K562 (cell line): ENCODE results near the gene MMP7. TPM values are rescaled to one million over a fixed set of nuclear protein-coding genes. Genes with fewer than 3 reads are reported as not detected.

Source experiments
- ATAC-seq: fragments of 200-7000 bp; cut with Tn5 transposase; 3 replicates; pipeline ENCODE4 v1.9.1; 2020; ENCODE audit warnings: moderate library complexity
- BruUV-seq: library from RNA; stranded (reverse); fragments of 400-500 nt; replicated peaks from 2 replicates; lab custom pipeline; 2021; lab: Mats Ljungman, UMichigan
- CTCF ChIA-PET: fragments of 300-600 bp; formaldehyde crosslinking; extraction: SDS; loops from one replicate; lab custom pipeline; 2021; ENCODE audit warnings: low intra/inter-chr PET ratio; lab: Yijun Ruan, JAX
- POLR2A ChIA-PET: fragments of 300-600, 350-650 bp; sonication (Branson Sonifier 250); formaldehyde crosslinking; extraction: SDS; loops from one replicate; lab custom pipeline; 2021; ENCODE audit warnings: antibody characterized with exemption, inconsistent platforms; lab: Yijun Ruan, JAX
- DNase-seq, 4 experiments: peaks; one replicate each; pipeline versions ENCODE4 v3.0.0 to v3.0.0-alpha.2; 2011 to 2018; ENCODE audit warnings: low spot score in 3 of 4, mixed read lengths in 3 of 4; ENCODE audit errors: extremely low read depth in 1 of 4
- FAIRE-seq: peaks from 2 replicates; lab custom pipeline; 2011; peaks lifted over from hg19 to GRCh38; lab: Jason Lieb, UNC
- H2AFZ ChIP-seq: 2 replicates; pipeline ENCODE4 v1.6.0; 2011; ENCODE audit warnings: low read depth, low read length, control low read depth, inconsistent platforms
- H3K27ac ChIP-seq: fragments of 200-600 bp; 3 replicates; pipeline ENCODE4 v1.8.0; 2011; ENCODE audit warnings: low read depth, mild to moderate bottlenecking, control low read depth, inconsistent platforms, low read length, moderate library complexity, mixed read lengths; ENCODE audit errors: extremely low read depth
- H3K27me3 ChIP-seq, 2 experiments: fragments of 300-600 bp in 1 of 2; 2 replicates in 1 of 2; 3 replicates in 1 of 2; pipeline versions ENCODE4 v1.6.0 to v1.8.0; 2011; ENCODE audit warnings: inconsistent platforms in 2 of 2, low read length in 2 of 2, mild to moderate bottlenecking in 1 of 2, mixed read lengths in 1 of 2, moderate library complexity in 1 of 2; ENCODE audit not compliant: control insufficient read depth in 2 of 2, insufficient read depth in 2 of 2
- H3K36me3 ChIP-seq: fragments of 300-600 bp; 3 replicates; pipeline ENCODE4 v1.8.0; 2011; ENCODE audit warnings: mild to moderate bottlenecking, low read length, inconsistent platforms; ENCODE audit not compliant: control insufficient read depth, insufficient read depth
- H3K4me1 ChIP-seq, 2 experiments: fragments of 200-600 bp in 1 of 2; replicated peaks in 1 of 2; 2 replicates in 1 of 2; 3 replicates in 1 of 2; pipeline versions ENCODE4 v1.5.1 to v1.8.0; 2011; ENCODE audit warnings: inconsistent platforms in 2 of 2, low read length in 2 of 2, mild to moderate bottlenecking in 1 of 2, mixed read lengths in 1 of 2, moderate library complexity in 1 of 2; ENCODE audit not compliant: control insufficient read depth in 2 of 2, insufficient read depth in 2 of 2
- H3K4me2 ChIP-seq: 2 replicates; pipeline ENCODE4 v1.6.1; 2011; ENCODE audit warnings: low read length, control low read depth, inconsistent platforms, mixed read lengths; ENCODE audit not compliant: insufficient read depth
- H3K4me3 ChIP-seq: fragments of 200-600 bp; sonication (generic), shearing (Covaris generic); 2 replicates; pipeline ENCODE4 v1.5.1; 2016; ENCODE audit warnings: control low read depth, inconsistent platforms
- H3K79me2 ChIP-seq: fragments of 200-600 bp; 3 replicates; pipeline ENCODE4 v1.8.0; 2011; ENCODE audit warnings: low read length, inconsistent platforms; ENCODE audit not compliant: control insufficient read depth, insufficient read depth
- H3K9ac ChIP-seq, 2 experiments: 2 replicates each; pipeline versions ENCODE4 v1.6.0 to v1.6.1; 2011; ENCODE audit warnings: low read depth in 2 of 2, low read length in 2 of 2, control low read depth in 1 of 2, inconsistent platforms in 1 of 2, mild to moderate bottlenecking in 1 of 2, mixed read lengths in 1 of 2; ENCODE audit not compliant: insufficient read depth in 1 of 2
- H3K9me1 ChIP-seq: one replicate; pipeline ENCODE4 v1.6.0; 2011; ENCODE audit warnings: inconsistent platforms, mild to moderate bottlenecking, low read length, moderate library complexity; ENCODE audit not compliant: control insufficient read depth, insufficient read depth
- H3K9me3 ChIP-seq: replicated peaks from 2 replicates; pipeline ENCODE4 v1.5.1; 2011; ENCODE audit warnings: low read depth, low read length, inconsistent platforms; ENCODE audit not compliant: control insufficient read depth, insufficient read depth
- H4K20me1 ChIP-seq: replicated peaks from 2 replicates; pipeline ENCODE4 v1.6.1; 2011; ENCODE audit warnings: low read length, inconsistent platforms, mixed read lengths; ENCODE audit not compliant: control insufficient read depth, insufficient read depth
- CEBPG ChIP-seq, 3 experiments: fragments of 200-800 bp in 1 of 3; sonication (Bioruptor generic) in 1 of 3; sonication (generic) in 1 of 3; formaldehyde crosslinking in 1 of 3; IDR thresholded peaks in 2 of 3; conservative IDR thresholded peaks in 1 of 3; 2 replicates each; pipeline versions ENCODE4 v1.6.1 to v1.8.0; 2016 to 2022; ENCODE audit warnings: missing compliant biosample characterization in 2 of 3, missing genetic modification characterization in 2 of 3, mild to moderate bottlenecking in 1 of 3, missing genetic modification reagents in 1 of 3
- HLTF ChIP-seq: fragments of 450-650 bp; IDR thresholded peaks from 2 replicates; pipeline ENCODE4 v1.6.1; 2016
- NR2C1 ChIP-seq, 2 experiments: fragments of 450-650 bp; IDR thresholded peaks; 2 replicates each; pipeline ENCODE4 v1.6.1; 2017; ENCODE audit warnings: mild to moderate bottlenecking in 2 of 2, antibody characterized with exemption in 1 of 2, inconsistent platforms in 1 of 2, missing compliant biosample characterization in 1 of 2, missing genetic modification characterization in 1 of 2
- POLR3A ChIP-seq: IDR thresholded peaks from 2 replicates; pipeline ENCODE4 v1.6.1; 2011; ENCODE audit warnings: borderline replicate concordance, mild to moderate bottlenecking, moderate library complexity; ENCODE audit not compliant: insufficient read length, insufficient read depth; ENCODE audit errors: extremely low read depth
- SMARCA5 ChIP-seq: fragments of 450-650 bp; IDR thresholded peaks from 2 replicates; pipeline ENCODE4 v1.6.1; 2016
- SRSF9 ChIP-seq: fragments of 200-400 bp; formaldehyde crosslinking; IDR thresholded peaks from 2 replicates; pipeline ENCODE4 v1.6.1; 2017; ENCODE audit warnings: low read depth, low read length, borderline replicate concordance
- TAF15 ChIP-seq: fragments of 200-400 bp; formaldehyde crosslinking; IDR thresholded peaks from 2 replicates; pipeline ENCODE4 v1.6.1; 2017; ENCODE audit warnings: mild to moderate bottlenecking, low read depth, low read length, moderate library complexity
- ZNF12 ChIP-seq: sonication (generic); formaldehyde crosslinking; IDR thresholded peaks from 2 replicates; pipeline ENCODE4 v1.4.0; 2020; ENCODE audit warnings: mild to moderate bottlenecking, missing genetic modification reagents
- WGBS: fragments of 100-300 bp; shearing (Covaris generic); methylation state at CpG from one replicate; pipeline ENCODE4 v1.1.6; 2016; ENCODE audit warnings: low coverage, mixed read lengths; ENCODE audit not compliant: insufficient coverage; ENCODE audit errors: missing lambda C conversion rate; 5-methylcytosine and 5-hydroxymethylcytosine counted together
- in situ Hi-C: fragments of 300-500 bp; cut with MboI; formaldehyde crosslinking; loops from 4 replicates; pipeline ENCODE4 v1.15.0; 2018; ENCODE audit warnings: inconsistent platforms, mixed read lengths
- intact Hi-C: fragments of 100-400 bp; cut with micrococcal nuclease; formaldehyde crosslinking; loops from 2 replicates; pipeline ENCODE4 v1.14.2; 2022
- polyA plus RNA-seq, 8 experiments: library from polyadenylated mRNA; depleted of rRNA in 4 of 8; stranded (reverse) in 5 of 8; unstranded in 3 of 8; fragments of >200 nt; fragmentation: Nextera tagmentation in 2 of 8; fragmentation: Illumina TruSeq in 1 of 8; extraction: Ambion mirVana in 2 of 8; extraction: Trizol in 1 of 8; gene quantifications; 2 replicates each; pipeline versions ENCODE4 v1.2.1 to v1.2.3, GENCODE V29; 2011 to 2014; ENCODE audit warnings: inconsistent platforms in 1 of 8, missing spikeins in 1 of 8
- total RNA-seq, 7 experiments: library from RNA; depleted of rRNA in 6 of 7; stranded (reverse); fragments of >200 nt in 6 of 7; fragmentation: Illumina TruSeq in 2 of 7; extraction: Trizol in 2 of 7; gene quantifications; 2 replicates each; pipeline versions ENCODE4 v1.2.1 to v1.2.3, GENCODE V29; 2011 to 2021; ENCODE audit warnings: low replicate concordance in 1 of 7
- TF ChIP-seq, protein P1 (sequence below): fragments of 200-800 bp; sonication (Bioruptor generic); IDR thresholded peaks from 2 replicates; pipeline ENCODE4 v1.6.1; 2017; ENCODE audit warnings: missing genetic modification characterization, missing compliant biosample characterization
- TF ChIP-seq, protein P2 (sequence below): fragments of 250-450 bp; sonication (Bioruptor Pico); IDR thresholded peaks from 2 replicates; pipeline ENCODE4 v1.9.0; 2021; ENCODE audit warnings: mild to moderate bottlenecking, inconsistent platforms

Gene MMP7
- total and polyA plus RNA-seq, 9 of the 15 experiments (the other 6 are each of a cell fraction or from before 2014, with no cell fraction given): 0.13 TPM; not detected in 8

GRCh38 chr11:102552020-102552419 is 21.5 kb upstream of the MMP7 start (continued):
- TF ChIP-seq, protein P1, sequence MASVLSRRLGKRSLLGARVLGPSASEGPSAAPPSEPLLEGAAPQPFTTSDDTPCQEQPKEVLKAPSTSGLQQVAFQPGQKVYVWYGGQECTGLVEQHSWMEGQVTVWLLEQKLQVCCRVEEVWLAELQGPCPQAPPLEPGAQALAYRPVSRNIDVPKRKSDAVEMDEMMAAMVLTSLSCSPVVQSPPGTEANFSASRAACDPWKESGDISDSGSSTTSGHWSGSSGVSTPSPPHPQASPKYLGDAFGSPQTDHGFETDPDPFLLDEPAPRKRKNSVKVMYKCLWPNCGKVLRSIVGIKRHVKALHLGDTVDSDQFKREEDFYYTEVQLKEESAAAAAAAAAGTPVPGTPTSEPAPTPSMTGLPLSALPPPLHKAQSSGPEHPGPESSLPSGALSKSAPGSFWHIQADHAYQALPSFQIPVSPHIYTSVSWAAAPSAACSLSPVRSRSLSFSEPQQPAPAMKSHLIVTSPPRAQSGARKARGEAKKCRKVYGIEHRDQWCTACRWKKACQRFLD (CRISPR knock-in tag): no peak
- no peak for TF ChIP-seq ZNF12 (CRISPR knock-in tag)
- TF ChIP-seq NR2C1 (IDR thresholded peaks at IDR 0.05): no peak
- no peak for TF ChIP-seq NR2C1 (tag; IDR thresholded peaks at IDR 0.05)
- no peak for TF ChIP-seq POLR3A
- TF ChIP-seq SRSF9: no peak
- TF ChIP-seq SMARCA5: no peak
- no peak for TF ChIP-seq HLTF

DNA sequence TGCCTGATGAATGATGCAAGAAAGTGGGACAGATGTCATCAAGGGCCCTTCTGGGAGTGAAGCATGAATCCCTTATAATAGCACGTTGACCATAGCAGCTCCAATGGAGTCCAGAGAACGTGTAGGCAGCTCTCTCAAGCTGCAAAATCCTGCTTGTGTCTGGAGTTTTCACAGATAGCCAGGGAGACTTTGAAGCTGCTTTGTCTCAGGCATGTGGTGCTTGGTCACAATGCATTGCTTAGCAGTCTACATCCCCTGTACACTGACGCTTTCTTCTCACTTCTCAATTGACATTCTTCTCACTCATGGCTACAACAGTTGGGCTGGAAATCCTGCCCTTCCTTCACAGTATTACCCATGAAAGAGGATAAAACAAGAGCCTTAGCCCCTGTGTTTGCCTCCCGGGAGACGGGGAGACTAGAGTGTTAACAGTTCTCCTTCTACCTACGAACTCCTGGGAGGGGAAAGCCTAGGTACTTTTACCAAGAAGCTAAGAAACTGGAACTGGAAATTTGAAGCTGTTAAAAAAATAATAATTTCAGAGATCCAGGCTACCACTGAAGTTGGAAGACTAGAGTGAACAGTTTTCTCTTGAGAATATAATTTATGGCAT is 20.7 kb upstream of the MMP7 start:
- H3K4me1 ChIP-seq: no peaks in the 10 kb centered on the region
- H3K27me3 ChIP-seq: no peaks in the 10 kb centered on the region
- WGBS: 0% methylated on average over 6 of the region's 6 CpGs
- no peaks in the 10 kb centered on the region for H3K9me1 ChIP-seq
- H2AFZ ChIP-seq: 0 out of 2 replicates have a peak overlapping the region, but pooled peaks have one; percentile 38
- ChIA-PET POLR2A (no interaction called here), CTCF (no interaction called here)
- H3K4me3 ChIP-seq: no peak overlapping the region
- intact Hi-C loops (no loop called here), in situ Hi-C loops (no loop called here)
- no peaks in the 10 kb centered on the region for H3K79me2 ChIP-seq
- FAIRE-seq (no peak), DNase-seq (no peak), ATAC-seq (peak; percentile 43)
- BruUV-seq: no TSS peak
- no peaks in the 10 kb centered on the region for H3K9me3 ChIP-seq
- no peaks in the 10 kb centered on the region for H3K36me3 ChIP-seq
- no peaks in the 10 kb centered on the region for H4K20me1 ChIP-seq
- no peak overlapping the region for H3K27ac ChIP-seq
- no peak overlapping the region for H3K4me2 ChIP-seq
- TF ChIP-seq TAF15: no peak
- TF ChIP-seq CEBPG (CRISPR knock-in tag; IDR thresholded peaks at IDR 0.05): peak; percentile 43
- TF ChIP-seq CEBPG (tag; conservative IDR thresholded peaks at IDR 0.05 in 1 of 2, IDR thresholded peaks at IDR 0.05 in 1 of 2): peak in 1 of 2 experiments; percentile 63; a peak in 2 of 4 replicates
- TF ChIP-seq, protein P2, sequence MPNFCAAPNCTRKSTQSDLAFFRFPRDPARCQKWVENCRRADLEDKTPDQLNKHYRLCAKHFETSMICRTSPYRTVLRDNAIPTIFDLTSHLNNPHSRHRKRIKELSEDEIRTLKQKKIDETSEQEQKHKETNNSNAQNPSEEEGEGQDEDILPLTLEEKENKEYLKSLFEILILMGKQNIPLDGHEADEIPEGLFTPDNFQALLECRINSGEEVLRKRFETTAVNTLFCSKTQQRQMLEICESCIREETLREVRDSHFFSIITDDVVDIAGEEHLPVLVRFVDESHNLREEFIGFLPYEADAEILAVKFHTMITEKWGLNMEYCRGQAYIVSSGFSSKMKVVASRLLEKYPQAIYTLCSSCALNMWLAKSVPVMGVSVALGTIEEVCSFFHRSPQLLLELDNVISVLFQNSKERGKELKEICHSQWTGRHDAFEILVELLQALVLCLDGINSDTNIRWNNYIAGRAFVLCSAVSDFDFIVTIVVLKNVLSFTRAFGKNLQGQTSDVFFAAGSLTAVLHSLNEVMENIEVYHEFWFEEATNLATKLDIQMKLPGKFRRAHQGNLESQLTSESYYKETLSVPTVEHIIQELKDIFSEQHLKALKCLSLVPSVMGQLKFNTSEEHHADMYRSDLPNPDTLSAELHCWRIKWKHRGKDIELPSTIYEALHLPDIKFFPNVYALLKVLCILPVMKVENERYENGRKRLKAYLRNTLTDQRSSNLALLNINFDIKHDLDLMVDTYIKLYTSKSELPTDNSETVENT (CRISPR knock-in tag): no peak
- H3K9ac ChIP-seq: no peak overlapping the region
